ENCODE measurements around the gene GRAMD4.

GRAMD4 gene

GRCh38 chr22:46671824-46672432 is 51.7 kb downstream of the GRAMD4 start:
- no peak for DNase-seq (ENCODE audit: low read depth in 2 of 2)

GRCh38 chr22:46672731-46673130 is 52.5 kb downstream of the GRAMD4 start:
- DNase-seq (ENCODE audit: low read depth in 2 of 2), result no peak

GRCh38 chr22:46673205-46673604 is 53.0 kb downstream of the GRAMD4 start:
- no peak for DNase-seq (ENCODE audit: low read depth in 2 of 2)

GRCh38 chr22:46673662-46674236 is 53.6 kb downstream of the GRAMD4 start:
- no peak for DNase-seq (ENCODE audit: low read depth in 2 of 2)

GRCh38 chr22:46674367-46674781 is 54.2 kb downstream of the GRAMD4 start:
- DNase-seq (ENCODE audit: low read depth in 2 of 2), result peak; percentile 88 to 96

- DNase-seq (ENCODE audit: low read depth in 2 of 2), result no peak
Observed at GRCh38 chr22:46674906-46675305, 54.7 kb downstream of the GRAMD4 start.

- no peak for DNase-seq (ENCODE audit: low read depth in 2 of 2)
Observed at GRCh38 chr22:46675479-46675878, 55.3 kb downstream of the GRAMD4 start.

- no peak for DNase-seq (ENCODE audit: low read depth in 2 of 2)
Observed at GRCh38 chr22:46675938-46676337, 55.8 kb downstream of the GRAMD4 start.

GRCh38 chr22:46676479-46676878 is 56.3 kb downstream of the GRAMD4 start:
- DNase-seq (ENCODE audit: low read depth in 2 of 2), result no peak

- no peak for DNase-seq (ENCODE audit: low read depth in 2 of 2)
Observed at GRCh38 chr22:46676881-46677280, 56.7 kb downstream of the GRAMD4 start.

GRCh38 chr22:46677323-46678002 is 57.3 kb downstream of the GRAMD4 start:
- DNase-seq (ENCODE audit: low read depth in 2 of 2), result no peak

GRCh38 chr22:46678003-46678657 is 57.9 kb downstream of the GRAMD4 start:
- no peak for DNase-seq (ENCODE audit: low read depth in 2 of 2)

- DNase-seq (ENCODE audit: low read depth in 2 of 2), result no peak
Observed at GRCh38 chr22:46678785-46679700, 58.9 kb downstream of the GRAMD4 start.

- DNase-seq (ENCODE audit: low read depth in 2 of 2), result no peak
Observed at GRCh38 chr22:46679706-46680269, 59.6 kb downstream of the GRAMD4 start.

- no peak for DNase-seq (ENCODE audit: low read depth in 2 of 2)
Observed at GRCh38 chr22:46681010-46681409, 60.8 kb downstream of the GRAMD4 start.

GRCh38 chr22:46682011-46682731 is 62.0 kb downstream of the GRAMD4 start:
- no peak for DNase-seq (ENCODE audit: low read depth in 2 of 2)

- no peak for DNase-seq (ENCODE audit: low read depth in 2 of 2)
Observed at GRCh38 chr22:46684706-46685105, 64.5 kb downstream of the GRAMD4 start.

GRCh38 chr22:46686221-46687047 is 66.2 kb downstream of the GRAMD4 start:
- no peak for DNase-seq (ENCODE audit: low read depth in 2 of 2)

- DNase-seq (ENCODE audit: low read depth in 2 of 2), result no peak
Observed at GRCh38 chr22:46687048-46687444, 66.9 kb downstream of the GRAMD4 start.

GRCh38 chr22:46687460-46687859 is 67.3 kb downstream of the GRAMD4 start:
- no peak for DNase-seq (ENCODE audit: low read depth in 2 of 2)

All from activated CD8-positive, alpha-beta memory T cell treated with anti-CD3 and anti-CD28 coated beads for 4 hours (primary cell).